ENCODE data around the gene CITED4.

The CITED4 gene

DNA sequence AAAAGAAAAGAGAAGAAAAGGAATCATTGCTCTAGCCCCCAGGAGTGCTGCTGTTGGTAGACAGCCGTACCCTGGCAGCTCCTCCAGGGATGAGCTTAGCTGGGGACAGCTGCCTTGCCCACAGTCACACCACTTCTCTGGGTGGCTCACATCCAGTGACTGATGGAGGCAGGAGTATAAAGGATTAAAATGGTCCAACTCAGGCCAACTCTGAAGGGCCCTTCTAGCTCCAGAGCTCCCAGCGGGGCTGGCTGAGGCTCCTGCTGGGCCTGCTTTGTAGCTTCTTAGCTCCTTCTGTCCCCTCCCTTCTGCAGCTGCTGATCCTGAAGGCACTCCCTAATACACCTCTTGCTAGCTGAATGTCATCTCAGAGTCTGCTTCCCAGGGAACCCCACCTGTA, 4.4 kb downstream of the CITED4 start:
- TF ChIP-seq, protein P1, sequence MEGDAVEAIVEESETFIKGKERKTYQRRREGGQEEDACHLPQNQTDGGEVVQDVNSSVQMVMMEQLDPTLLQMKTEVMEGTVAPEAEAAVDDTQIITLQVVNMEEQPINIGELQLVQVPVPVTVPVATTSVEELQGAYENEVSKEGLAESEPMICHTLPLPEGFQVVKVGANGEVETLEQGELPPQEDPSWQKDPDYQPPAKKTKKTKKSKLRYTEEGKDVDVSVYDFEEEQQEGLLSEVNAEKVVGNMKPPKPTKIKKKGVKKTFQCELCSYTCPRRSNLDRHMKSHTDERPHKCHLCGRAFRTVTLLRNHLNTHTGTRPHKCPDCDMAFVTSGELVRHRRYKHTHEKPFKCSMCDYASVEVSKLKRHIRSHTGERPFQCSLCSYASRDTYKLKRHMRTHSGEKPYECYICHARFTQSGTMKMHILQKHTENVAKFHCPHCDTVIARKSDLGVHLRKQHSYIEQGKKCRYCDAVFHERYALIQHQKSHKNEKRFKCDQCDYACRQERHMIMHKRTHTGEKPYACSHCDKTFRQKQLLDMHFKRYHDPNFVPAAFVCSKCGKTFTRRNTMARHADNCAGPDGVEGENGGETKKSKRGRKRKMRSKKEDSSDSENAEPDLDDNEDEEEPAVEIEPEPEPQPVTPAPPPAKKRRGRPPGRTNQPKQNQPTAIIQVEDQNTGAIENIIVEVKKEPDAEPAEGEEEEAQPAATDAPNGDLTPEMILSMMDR (IDR thresholded peaks at IDR 0.05), result no peak

DNA sequence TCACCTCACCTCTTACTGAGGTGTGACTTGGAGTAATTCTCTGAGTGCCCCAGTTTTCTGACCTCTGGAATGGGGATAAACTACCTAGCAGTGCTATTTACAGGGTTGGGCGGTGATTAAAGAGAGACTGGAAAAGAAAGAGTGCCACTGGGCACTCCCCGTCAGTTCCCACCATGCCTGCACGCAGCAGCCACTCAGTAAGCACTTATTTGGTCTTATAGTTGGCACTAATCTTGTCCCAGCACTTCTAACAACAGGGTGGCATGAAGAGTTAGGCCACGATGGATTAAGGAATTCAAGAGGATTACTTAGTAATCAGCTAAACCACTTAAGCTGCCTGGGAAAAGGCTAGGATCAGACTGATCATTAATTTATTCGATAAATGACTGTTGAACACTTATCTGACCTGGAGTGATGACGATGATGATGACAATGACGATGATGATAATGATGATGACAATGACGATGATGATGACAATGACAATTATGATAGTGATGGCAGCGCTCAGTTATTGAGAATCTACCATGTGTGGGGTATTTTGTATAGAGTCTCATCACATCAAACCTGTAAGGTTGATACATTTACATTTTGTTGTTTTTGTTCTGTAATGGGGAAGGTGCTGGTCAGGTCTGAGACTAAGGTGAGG, 5.4 kb downstream of the CITED4 start:
- TF ChIP-seq, protein P1 (IDR thresholded peaks at IDR 0.05), result no peak

DNA sequence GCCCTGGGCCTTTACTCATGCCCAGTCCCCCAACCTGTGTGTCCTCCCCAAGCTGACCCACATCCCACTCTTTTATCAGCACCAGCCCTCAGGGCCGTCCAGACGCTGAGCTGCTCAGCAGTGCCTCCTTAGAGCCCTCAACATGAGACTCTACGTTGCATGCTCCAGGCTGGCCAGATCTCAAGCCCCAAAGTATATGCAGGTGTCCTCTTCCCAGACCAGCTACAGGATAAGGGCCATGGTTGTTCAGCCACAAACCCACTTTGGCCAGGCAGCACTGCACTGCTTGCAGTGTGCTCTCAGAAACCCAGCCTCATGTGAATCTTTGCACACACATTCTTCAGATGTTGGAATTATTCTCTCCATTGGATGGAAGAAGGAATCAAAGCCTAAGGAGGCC, 6.0 kb downstream of the CITED4 start:
- TF ChIP-seq, protein P1 (IDR thresholded peaks at IDR 0.05), result no peak

DNA sequence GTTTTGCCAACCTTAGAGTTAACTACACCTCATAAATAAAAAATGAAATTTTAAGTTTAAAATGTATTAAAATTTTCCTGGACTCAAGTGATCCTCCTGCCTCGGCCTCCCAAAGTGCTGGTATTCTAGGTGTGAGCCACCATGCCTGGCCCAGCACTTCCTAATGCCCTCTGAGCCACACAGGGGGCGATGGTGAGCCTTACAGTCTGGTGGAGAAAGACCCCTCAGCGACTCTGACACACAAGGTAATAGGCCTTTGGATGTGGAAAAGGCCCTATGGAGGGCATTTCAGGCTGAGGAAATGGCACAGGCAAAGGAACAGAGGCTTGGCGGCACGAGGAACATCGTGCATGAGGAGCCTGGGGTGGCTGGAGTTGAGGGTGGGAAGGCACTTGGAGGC, 6.7 kb downstream of the CITED4 start:
- TF ChIP-seq, protein P1 (IDR thresholded peaks at IDR 0.05), result no peak

DNA sequence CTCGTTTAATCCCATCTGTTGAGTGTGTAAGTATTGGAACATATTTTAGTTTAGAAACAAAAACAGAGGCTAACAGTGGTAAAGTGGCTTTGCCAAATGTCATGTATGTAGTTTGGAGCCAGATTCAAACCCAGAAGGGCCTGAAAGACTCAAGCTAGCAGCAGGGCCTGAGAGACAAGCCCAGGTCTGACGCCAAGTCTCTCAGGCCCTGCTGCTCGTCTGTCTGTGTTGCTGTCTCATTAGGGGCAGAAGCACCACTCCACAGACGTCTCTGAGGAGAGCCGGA, 8.3 kb downstream of the CITED4 start:
- TF ChIP-seq, protein P1 (IDR thresholded peaks at IDR 0.05), result no peak

DNA sequence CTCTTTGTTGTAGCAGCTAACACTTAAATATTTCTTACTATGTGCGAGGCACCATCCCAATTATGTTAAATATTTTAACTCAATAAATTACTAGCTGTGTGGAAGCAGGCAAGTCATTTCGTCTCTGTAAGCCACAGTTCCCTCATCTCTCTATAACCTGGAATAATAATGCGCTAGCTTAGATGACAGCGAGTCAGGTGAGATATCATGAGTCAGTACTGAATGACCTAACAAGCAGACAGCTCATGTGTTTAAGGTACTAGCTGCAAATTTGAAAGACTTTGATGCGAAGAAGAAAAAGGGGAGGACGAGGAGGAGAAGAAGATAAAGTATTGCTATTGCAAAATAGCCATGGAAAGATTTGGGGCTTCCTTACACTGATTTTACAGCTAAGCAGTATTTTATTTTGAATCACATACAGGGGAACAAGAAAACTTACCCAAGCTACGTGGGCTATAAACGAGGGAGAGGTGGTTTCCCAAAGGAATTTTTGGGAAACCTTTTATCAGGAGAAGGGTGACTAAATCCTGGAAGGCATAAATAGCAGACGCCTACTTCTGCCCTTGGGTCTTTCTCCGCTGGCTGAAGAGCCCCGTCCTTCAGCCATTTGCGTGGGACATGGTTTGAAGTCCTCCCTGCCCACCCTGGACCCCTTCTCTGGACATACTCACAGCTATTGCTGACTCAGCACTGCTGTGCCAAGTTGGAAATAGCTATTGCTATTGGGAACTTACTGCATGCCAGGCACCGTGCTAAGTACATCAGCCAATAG, 8.9 kb downstream of the CITED4 start:
- TF ChIP-seq, protein P1 (IDR thresholded peaks at IDR 0.05), result no peak

DNA sequence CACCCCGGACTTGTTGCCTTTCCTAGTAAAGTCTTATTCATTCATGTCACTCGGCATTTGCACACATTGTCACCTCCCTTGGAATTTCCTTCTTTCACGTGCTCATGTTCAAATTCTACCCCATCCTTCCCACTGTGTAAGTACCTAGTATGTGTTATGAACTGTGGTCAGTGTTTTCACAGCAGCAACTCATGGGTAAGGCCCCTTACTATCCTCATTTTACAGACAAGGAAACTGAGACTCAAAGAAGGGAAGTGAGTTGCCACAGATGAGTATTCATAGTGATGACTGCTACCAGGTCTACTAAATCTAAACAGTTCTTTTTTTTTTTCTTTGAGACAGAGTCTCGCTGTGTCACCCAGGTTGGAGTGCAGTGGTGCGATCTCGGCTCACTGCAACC, 10.5 kb downstream of the CITED4 start:
- TF ChIP-seq, protein P1 (IDR thresholded peaks at IDR 0.05), result no peak

Data from LNCAP (cell line).